Measurements from ENCODE around the gene ANO1.

GRCh38 chr11:70054004-70054403 lies 24.1 kb upstream of the ANO1 start:
- no peak for TF ChIP-seq CTCF (IDR thresholded peaks at IDR 0.05)
- TF ChIP-seq EZH2 (IDR thresholded peaks at IDR 0.05; ENCODE audit: borderline replicate concordance, insufficient read depth, low read depth, low read length, poor library complexity, severe bottlenecking) = no peak

All from B cell (primary cell).